HepG2 (cell line): Measurements from ENCODE around the gene ITGA6. TPM values are rescaled to one million over a fixed set of nuclear protein-coding genes. Genes with fewer than 3 reads are reported as not detected.

Source experiments
- BCL6 ChIP-seq: IDR thresholded peaks from 2 replicates; pipeline ENCODE4 v1.6.1; 2016; ENCODE audit warnings: missing genetic modification reagents, missing compliant biosample characterization
- CCDC6 ChIP-seq: sonication (generic); formaldehyde crosslinking; IDR thresholded peaks from 2 replicates; pipeline ENCODE4 v1.8.1; 2022; ENCODE audit warnings: mild to moderate bottlenecking, missing genetic modification reagents, moderate library complexity
- E2F2 ChIP-seq: sonication (generic); formaldehyde crosslinking; IDR thresholded peaks from 2 replicates; pipeline ENCODE4 v1.4.0; 2020; ENCODE audit warnings: missing genetic modification reagents, borderline replicate concordance
- GLI4 ChIP-seq: sonication (generic); formaldehyde crosslinking; IDR thresholded peaks from 2 replicates; pipeline ENCODE4 v1.5.1; 2020; ENCODE audit warnings: missing genetic modification reagents, mild to moderate bottlenecking, moderate library complexity, borderline replicate concordance
- HIC2 ChIP-seq: sonication (generic); formaldehyde crosslinking; IDR thresholded peaks from 2 replicates; pipeline ENCODE4 v1.9.0; 2022; ENCODE audit warnings: low read depth, missing genetic modification reagents
- HNF4A ChIP-seq: sonication (generic); formaldehyde crosslinking; IDR thresholded peaks from 2 replicates; pipeline ENCODE4 v1.4.0; 2020; ENCODE audit warnings: missing genetic modification reagents
- HNRNPH1 ChIP-seq: fragments of 200-400 bp; formaldehyde crosslinking; optimal IDR thresholded peaks from 2 replicates; pipeline ENCODE3; 2017; ENCODE audit warnings: mild to moderate bottlenecking, low read depth, low read length
- JUND ChIP-seq: sonication (generic); formaldehyde crosslinking; IDR thresholded peaks from 2 replicates; pipeline ENCODE4 v1.8.0; 2022; ENCODE audit warnings: mild to moderate bottlenecking, missing genetic modification reagents
- KDM6A ChIP-seq: IDR thresholded peaks from 2 replicates; pipeline ENCODE4 v1.6.1; 2016; ENCODE audit warnings: low read depth
- NONO ChIP-seq, 2 experiments: fragments of 450-650 bp in 1 of 2; sonication (generic) in 1 of 2; formaldehyde crosslinking in 1 of 2; IDR thresholded peaks in 1 of 2; conservative IDR thresholded peaks in 1 of 2; 2 replicates each; pipeline versions ENCODE4 v1.6.1 to v1.8.0; 2017 to 2022; ENCODE audit warnings: mild to moderate bottlenecking in 1 of 2, missing genetic modification reagents in 1 of 2, moderate library complexity in 1 of 2
- ONECUT2 ChIP-seq: sonication (generic); formaldehyde crosslinking; IDR thresholded peaks from 2 replicates; pipeline ENCODE4 v1.4.0; 2020; ENCODE audit warnings: missing genetic modification reagents
- PLRG1 ChIP-seq: fragments of 450-650 bp; conservative IDR thresholded peaks from 2 replicates; pipeline ENCODE4 v1.6.1; 2016
- POLR2AphosphoS2 ChIP-seq: IDR thresholded peaks from 2 replicates; pipeline ENCODE4 v1.6.1; 2011; ENCODE audit warnings: low read depth, low read length, improper control_type of control experiment
- SALL1 ChIP-seq: sonication (generic); formaldehyde crosslinking; IDR thresholded peaks from 2 replicates; pipeline ENCODE4 v1.8.0; 2022; ENCODE audit warnings: mild to moderate bottlenecking, missing genetic modification reagents
- SAP130 ChIP-seq: IDR thresholded peaks from 2 replicates; pipeline ENCODE4 v1.6.1; 2016; ENCODE audit warnings: low read depth
- SIX1 ChIP-seq: sonication (generic); formaldehyde crosslinking; IDR thresholded peaks from 2 replicates; pipeline ENCODE4 v1.4.0; 2020; ENCODE audit warnings: missing genetic modification reagents, borderline replicate concordance
- SMARCE1 ChIP-seq: fragments of 450-650 bp; IDR thresholded peaks from 2 replicates; pipeline ENCODE4 v1.6.1; 2017; ENCODE audit warnings: borderline replicate concordance
- TBX2 ChIP-seq: sonication (generic); formaldehyde crosslinking; IDR thresholded peaks from 2 replicates; pipeline ENCODE4 v1.5.0; 2020; ENCODE audit warnings: missing genetic modification reagents, mild to moderate bottlenecking, borderline replicate concordance
- THAP11 ChIP-seq: IDR thresholded peaks from 2 replicates; pipeline ENCODE4 v1.6.1; 2016; ENCODE audit warnings: missing biosample characterization, missing genetic modification reagents
- UBTF ChIP-seq: sonication (generic); formaldehyde crosslinking; IDR thresholded peaks from 2 replicates; pipeline ENCODE4 v1.4.0; 2020; ENCODE audit warnings: mild to moderate bottlenecking, missing genetic modification reagents
- ZFP37 ChIP-seq: sonication (generic); formaldehyde crosslinking; IDR thresholded peaks from 2 replicates; pipeline ENCODE4 v1.4.0; 2020; ENCODE audit warnings: missing genetic modification reagents, borderline replicate concordance
- ZFP41 ChIP-seq: sonication (generic); formaldehyde crosslinking; IDR thresholded peaks from 2 replicates; pipeline ENCODE4 v1.4.0; 2020; ENCODE audit warnings: mild to moderate bottlenecking, missing genetic modification reagents, borderline replicate concordance
- ZFX ChIP-seq: sonication (generic); formaldehyde crosslinking; IDR thresholded peaks from 2 replicates; pipeline ENCODE4 v1.4.0; 2020; ENCODE audit warnings: mild to moderate bottlenecking, low read depth, missing genetic modification reagents, moderate library complexity
- ZNF317 ChIP-seq: sonication (generic); formaldehyde crosslinking; IDR thresholded peaks from 2 replicates; pipeline ENCODE4 v1.5.0; 2020; ENCODE audit warnings: mild to moderate bottlenecking, missing genetic modification reagents
- ZNF335 ChIP-seq: sonication (generic); formaldehyde crosslinking; IDR thresholded peaks from 2 replicates; pipeline ENCODE4 v1.4.0; 2020; ENCODE audit warnings: missing genetic modification reagents
- ZNF619 ChIP-seq: sonication (generic); formaldehyde crosslinking; IDR thresholded peaks from 2 replicates; pipeline ENCODE4 v1.4.0; 2020; ENCODE audit warnings: mild to moderate bottlenecking, missing genetic modification reagents
- ZNF709 ChIP-seq: sonication (generic); formaldehyde crosslinking; IDR thresholded peaks from 2 replicates; pipeline ENCODE4 v1.5.0; 2020; ENCODE audit warnings: mild to moderate bottlenecking, missing genetic modification reagents
- polyA plus RNA-seq, 8 experiments: library from polyadenylated mRNA; depleted of rRNA in 3 of 8; stranded (reverse) in 7 of 8; unstranded in 1 of 8; fragments of >200 nt; fragmentation: Illumina TruSeq in 4 of 8; extraction: Trizol in 4 of 8; gene quantifications; 2 replicates each; pipeline versions ENCODE4 v1.2.1 to v1.2.3, GENCODE V29; 2011 to 2016; ENCODE audit warnings: low read depth in 4 of 8, missing spikeins in 1 of 8, mixed read lengths in 1 of 8; ENCODE audit not compliant: insufficient read depth in 1 of 8
- total RNA-seq, 5 experiments: library from RNA; depleted of rRNA; stranded (reverse); fragments of >200 nt; fragmentation: Illumina TruSeq; extraction: Trizol; gene quantifications; 2 replicates each; pipeline ENCODE4 v1.2.3, GENCODE V29; 2016; ENCODE audit warnings: low read depth in 1 of 5

ITGA6 gene
- total and polyA plus RNA-seq, 2 of the 13 experiments (the other 11 are each of a cell fraction or from before 2014, with no cell fraction given) = 24.0 to 92.5 TPM

- TF ChIP-seq E2F2 (CRISPR knock-in tag) (no peak), ZFP37 (peak; percentile 51; the same call in 1 of the 2 replicates), THAP11 (CRISPR knock-in tag) (peak; percentile 55; the same call in 1 of the 2 replicates), SAP130 (peak; percentile 45; the same call in 1 of the 2 replicates), UBTF (peak; percentile 48; the same call in 1 of the 2 replicates), SIX1 (0 out of 2 replicates have a peak, but pooled peaks have one; percentile 31), HNRNPH1 (no peak), ONECUT2 (CRISPR knock-in tag) (no peak), TBX2 (CRISPR knock-in tag) (no peak), JUND (CRISPR knock-in tag) (no peak), PLRG1 (no peak), KDM6A (CRISPR knock-in tag) (no peak), POLR2AphosphoS2 (no peak), ZNF709 (no peak), GLI4 (no peak), CCDC6 (0 out of 2 replicates have a peak, but pooled peaks have one; percentile 17), SALL1 (CRISPR knock-in tag) (peak; percentile 66), SMARCE1 (no peak), ZFX (CRISPR knock-in tag) (no peak), BCL6 (CRISPR knock-in tag) (peak; percentile 48; the same call in 1 of the 2 replicates), ZNF317 (CRISPR knock-in tag) (no peak), HNF4A (CRISPR knock-in tag) (0 out of 2 replicates have a peak, but pooled peaks have one; percentile 15), ZNF619 (CRISPR knock-in tag) (no peak), HIC2 (CRISPR knock-in tag) (0 out of 2 replicates have a peak, but pooled peaks have one; percentile 21), ZNF335 (no peak), ZFP41 (CRISPR knock-in tag) (no peak), NONO (IDR thresholded peaks at IDR 0.05) (no peak), NONO (CRISPR knock-in tag; conservative IDR thresholded peaks at IDR 0.05) (peak; percentile 54; the same call in 1 of the 2 replicates)
Measured at GRCh38 chr2:172461591-172462372, 34.4 kb downstream of the ITGA6 start (continued).
